ENCODE data around the gene ERP44. TPM values are rescaled to one million over a fixed set of nuclear protein-coding genes. Genes with fewer than 3 reads are reported as not detected.
"Not testable (repeated sequence)": the region's sequence is repeated elsewhere in the genome, so short reads cannot be mapped to it uniquely, and the experiment has no call there.

The ERP44 gene
- 20.2 and 21.3 TPM in 2 replicates for total RNA-seq

- intact Hi-C loops (cut with micrococcal nuclease), result loop anchor here (1.0 to 10.0 kb wide), 11 partner anchors 11 to 1433 kb away; partner anchors contain the start of genes MSANTD3, RNF20, SEC61B and STX17
Measured at GRCh38 chr9:100098887-100099721, at the start of gene ERP44, which contains the start of gene INVS. ERP44 (minus strand) TSS chr9:100099000; CDS start chr9:100098840, 160 bp downstream. INVS (plus strand) TSS chr9:100099243; CDS start chr9:100104522, 5,279 bp downstream.

GRCh38 chr9:100145976-100146375, 47.2 kb upstream of the ERP44 start:
- intact Hi-C loops (cut with micrococcal nuclease), result not testable (repeated sequence)

GRCh38 chr9:100145167-100145934, 46.6 kb upstream of the ERP44 start:
- intact Hi-C loops (cut with micrococcal nuclease), result not testable (repeated sequence)

- intact Hi-C loops (cut with micrococcal nuclease), result not testable (repeated sequence)
Measured at GRCh38 chr9:100141862-100142261, 43.1 kb upstream of the ERP44 start.

- intact Hi-C loops (cut with micrococcal nuclease), result not testable (repeated sequence)
Measured at GRCh38 chr9:100140303-100140702, 41.5 kb upstream of the ERP44 start.

- intact Hi-C loops (cut with micrococcal nuclease), result not testable (repeated sequence)
Measured at GRCh38 chr9:100136799-100137198, 38.0 kb upstream of the ERP44 start.

GRCh38 chr9:100134731-100135130, 35.9 kb upstream of the ERP44 start:
- intact Hi-C loops (cut with micrococcal nuclease), result no loop called here

GRCh38 chr9:100131875-100132430, 33.2 kb upstream of the ERP44 start:
- intact Hi-C loops (cut with micrococcal nuclease), result no loop called here

GRCh38 chr9:100131216-100131615, 32.4 kb upstream of the ERP44 start:
- intact Hi-C loops (cut with micrococcal nuclease), result no loop called here

- intact Hi-C loops (cut with micrococcal nuclease), result no loop called here
Measured at GRCh38 chr9:100129772-100130171, 31.0 kb upstream of the ERP44 start.

- intact Hi-C loops (cut with micrococcal nuclease), result no loop called here
Measured at GRCh38 chr9:100126423-100126822, 27.6 kb upstream of the ERP44 start.

GRCh38 chr9:100125910-100126309, 27.1 kb upstream of the ERP44 start:
- intact Hi-C loops (cut with micrococcal nuclease), result no loop called here

- intact Hi-C loops (cut with micrococcal nuclease), result no loop called here
Measured at GRCh38 chr9:100125236-100125635, 26.4 kb upstream of the ERP44 start.

- intact Hi-C loops (cut with micrococcal nuclease), result no loop called here
Measured at GRCh38 chr9:100120286-100120685, 21.5 kb upstream of the ERP44 start.

GRCh38 chr9:100117316-100117715, 18.5 kb upstream of the ERP44 start:
- intact Hi-C loops (cut with micrococcal nuclease), result no loop called here

- intact Hi-C loops (cut with micrococcal nuclease), result no loop called here
Measured at GRCh38 chr9:100112677-100113336, 14.0 kb upstream of the ERP44 start.

GRCh38 chr9:100111235-100111634, 12.4 kb upstream of the ERP44 start:
- intact Hi-C loops (cut with micrococcal nuclease), result no loop called here

GRCh38 chr9:100108559-100108958, 9.8 kb upstream of the ERP44 start:
- intact Hi-C loops (cut with micrococcal nuclease), result no loop called here

GRCh38 chr9:100106616-100107015, 7.8 kb upstream of the ERP44 start:
- intact Hi-C loops (cut with micrococcal nuclease), result no loop called here

GRCh38 chr9:100105861-100106260, 7.1 kb upstream of the ERP44 start:
- intact Hi-C loops (cut with micrococcal nuclease), result no loop called here

GRCh38 chr9:100104314-100104713, 5.5 kb upstream of the ERP44 start:
- intact Hi-C loops (cut with micrococcal nuclease), result no loop called here

All from T-helper 2 cell treated with Interferon-gamma antibody and Interleukin-4, amounts not matched to agents 100 ng/mL and 5 ng/mL, for 36 hours (primary cell).